ENCODE measurements around the gene CPA2.

Gene CPA2

DNA sequence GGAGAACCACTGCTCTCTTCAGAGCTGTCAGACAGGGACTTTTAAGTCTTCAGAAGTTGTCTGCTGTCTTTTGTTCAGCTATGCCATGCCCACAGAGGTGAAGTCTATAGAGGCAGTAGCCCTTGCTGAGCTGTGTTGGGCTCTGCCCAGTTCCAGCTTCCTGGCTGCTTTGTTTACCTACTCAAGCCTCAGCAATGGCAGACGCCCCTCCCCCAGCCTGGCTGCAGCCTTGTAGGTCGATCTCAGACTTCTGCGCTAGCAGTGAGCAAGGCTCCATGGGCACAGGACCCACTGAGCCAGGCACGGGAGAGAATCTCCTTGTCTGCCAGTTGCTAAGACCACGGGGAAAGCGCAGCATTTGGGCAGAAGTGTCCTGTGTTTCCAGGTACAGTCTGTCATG lies 12.1 kb upstream of the CPA2 start:
- no peak for DNase-seq (ENCODE audit: low spot score)

DNA sequence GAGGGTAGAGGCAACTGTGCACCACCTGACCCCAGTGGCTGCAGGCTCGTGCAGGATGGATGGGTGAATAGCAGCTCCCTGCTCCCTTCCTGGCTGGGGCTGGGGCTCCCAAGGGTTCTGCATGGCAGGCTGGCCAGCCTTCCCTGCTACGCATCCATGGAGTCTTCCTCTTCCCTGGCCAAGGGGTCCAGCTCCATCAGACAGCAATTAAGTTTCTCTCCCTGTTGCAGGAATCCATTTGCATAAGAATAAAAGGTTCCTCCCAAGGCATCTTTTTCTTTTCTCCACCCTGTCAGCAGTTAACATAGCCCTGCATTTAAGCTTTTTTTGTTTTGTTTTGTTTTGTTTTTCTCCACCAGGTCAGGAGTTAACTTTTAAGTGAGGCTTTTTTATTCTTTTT lies 10.0 kb upstream of the CPA2 start:
- no peak for DNase-seq (ENCODE audit: low spot score)

DNA sequence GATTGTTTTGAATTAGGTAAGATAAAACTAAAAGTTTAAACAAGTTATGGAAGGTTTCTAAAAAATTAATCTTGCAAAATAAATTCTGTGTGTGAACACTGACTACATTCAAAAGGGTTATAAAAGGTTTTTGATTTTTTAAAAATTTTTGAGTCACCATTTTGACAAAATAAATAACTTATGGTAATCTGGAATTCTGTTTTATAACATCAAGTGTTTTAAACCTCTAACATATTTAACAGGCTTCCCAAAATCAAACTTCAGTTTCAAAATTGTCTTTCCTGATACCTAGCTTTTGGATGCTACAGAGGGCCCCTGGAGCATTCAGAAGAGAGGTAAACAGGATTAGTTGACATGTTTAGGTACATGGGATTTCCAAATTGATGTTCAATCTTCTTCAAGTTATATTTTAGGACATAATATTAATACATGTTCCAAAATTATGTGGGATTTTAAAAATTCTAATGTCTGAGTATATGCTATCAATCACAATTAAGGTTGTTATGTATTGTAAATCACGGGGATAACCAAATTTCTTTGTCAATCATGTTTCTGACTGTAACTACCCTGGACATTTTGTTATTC lies 8.1 kb upstream of the CPA2 start:
- no peak for DNase-seq (ENCODE audit: low spot score)

DNA sequence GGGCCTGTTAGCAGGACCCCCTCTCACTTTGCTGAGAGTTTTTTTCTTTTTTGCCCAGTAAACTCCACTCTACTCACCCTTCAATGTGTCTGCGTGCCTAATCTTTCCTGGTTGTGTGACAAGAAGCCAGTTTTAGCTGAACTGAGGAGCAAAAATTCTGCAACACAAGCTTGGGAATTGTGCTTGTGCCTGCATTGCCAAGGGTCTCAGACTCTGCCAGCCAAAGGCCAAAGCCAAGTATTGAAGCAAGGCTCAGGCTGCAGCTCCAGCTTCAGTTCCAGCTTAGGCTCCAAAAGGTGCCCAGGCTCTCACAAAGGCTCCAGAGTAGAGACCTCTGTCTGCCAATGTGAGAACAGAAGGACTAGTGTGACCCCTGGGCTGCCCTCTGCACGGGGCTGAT lies 4.2 kb upstream of the CPA2 start:
- DNase-seq (ENCODE audit: low spot score), result no peak

DNA sequence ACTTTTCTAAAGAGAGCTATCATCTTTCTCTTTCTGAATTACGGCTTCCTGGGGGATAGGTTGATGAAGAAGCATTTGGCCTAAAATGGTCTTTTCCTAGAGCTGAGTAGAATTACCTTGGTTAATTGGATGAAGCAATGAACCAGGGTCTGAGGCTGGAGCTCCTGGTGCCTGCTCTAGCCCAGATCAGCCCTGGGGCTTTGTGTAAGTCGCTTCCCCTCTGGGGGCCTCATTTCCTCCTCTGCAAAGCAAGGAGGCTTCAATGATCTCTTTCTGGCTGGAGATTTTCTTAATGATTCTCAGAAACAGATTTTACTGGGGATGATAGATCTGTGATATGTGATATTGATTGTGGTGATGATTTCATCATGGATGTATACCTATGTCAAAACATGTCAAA lies 3.5 kb upstream of the CPA2 start:
- no peak for DNase-seq (ENCODE audit: low spot score)

DNA sequence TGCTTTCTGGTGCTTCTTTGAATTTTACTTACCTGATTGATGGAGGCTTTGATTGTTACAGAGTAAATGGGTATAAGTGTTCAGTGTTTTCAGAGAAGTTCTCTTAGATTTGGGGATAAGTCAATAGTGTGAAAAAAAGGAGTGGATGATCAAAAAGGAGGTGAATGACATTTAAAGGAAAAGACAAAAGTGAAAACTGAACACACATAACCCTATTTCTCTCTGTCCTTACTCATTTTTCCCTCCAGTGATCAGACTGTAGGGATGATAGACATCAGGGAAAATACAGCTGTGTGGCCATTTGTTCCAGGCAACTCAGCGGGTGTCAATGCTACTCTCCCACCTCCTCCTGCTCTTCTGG lies 278 bp downstream of the CPA2 start:
- no peak for DNase-seq (ENCODE audit: low spot score)

DNA sequence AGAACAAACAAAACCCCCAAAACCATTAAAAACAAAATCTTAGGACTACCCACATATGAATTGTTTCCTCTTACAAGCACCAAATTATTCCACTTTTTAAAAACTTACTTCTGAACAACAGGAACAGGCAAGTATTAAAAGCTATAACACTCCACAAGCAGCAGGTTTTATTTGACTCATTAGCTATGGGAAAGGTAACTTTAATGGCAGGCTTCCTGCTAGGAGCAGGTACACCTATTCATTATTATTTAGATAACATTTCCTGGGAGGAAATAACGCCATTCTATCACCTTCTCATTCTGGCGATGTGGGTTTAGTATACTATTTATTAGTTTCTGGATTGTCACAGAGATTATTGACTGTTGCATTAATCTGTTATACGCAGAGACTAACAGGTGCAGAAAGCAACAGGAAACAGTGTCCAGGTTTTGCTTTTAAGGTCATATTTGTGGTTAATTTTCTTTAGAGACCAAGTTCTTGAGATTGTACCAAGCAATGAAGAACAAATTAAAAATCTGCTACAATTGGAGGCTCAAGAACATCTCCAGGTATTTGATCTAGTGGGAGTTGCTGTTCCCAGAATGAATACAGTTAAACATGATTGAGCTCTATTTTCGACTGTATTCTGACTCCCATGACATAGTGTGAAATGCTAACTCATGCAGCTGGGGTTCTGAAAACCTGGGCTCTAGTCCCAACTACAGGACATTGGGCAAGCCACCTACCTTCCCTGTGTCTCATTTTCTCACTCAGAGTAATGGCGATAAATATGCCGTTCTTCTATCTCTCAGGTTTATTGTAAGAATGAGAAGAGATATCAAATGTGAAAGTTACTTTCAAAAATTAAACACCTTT lies 2.0 kb downstream of the CPA2 start:
- DNase-seq (ENCODE audit: low spot score), result no peak

DNA sequence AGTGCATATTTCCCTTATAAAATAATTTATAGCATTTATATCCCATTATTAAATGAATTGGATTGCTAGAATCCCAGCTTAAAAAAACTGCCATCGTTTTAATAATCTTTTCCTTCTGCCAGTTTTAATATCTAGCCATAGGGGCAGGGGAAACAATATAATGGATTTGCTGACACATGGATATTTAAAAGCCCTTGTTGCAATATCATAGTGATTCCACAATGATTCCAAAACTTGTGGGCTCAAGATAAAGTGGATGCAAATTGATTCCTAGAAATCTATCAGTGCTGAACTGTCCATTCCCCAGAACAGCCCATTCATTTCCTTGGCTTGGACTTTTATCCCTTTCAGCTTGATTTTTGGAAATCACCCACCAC lies 2.6 kb downstream of the CPA2 start:
- no peak for DNase-seq (ENCODE audit: low spot score)

DNA sequence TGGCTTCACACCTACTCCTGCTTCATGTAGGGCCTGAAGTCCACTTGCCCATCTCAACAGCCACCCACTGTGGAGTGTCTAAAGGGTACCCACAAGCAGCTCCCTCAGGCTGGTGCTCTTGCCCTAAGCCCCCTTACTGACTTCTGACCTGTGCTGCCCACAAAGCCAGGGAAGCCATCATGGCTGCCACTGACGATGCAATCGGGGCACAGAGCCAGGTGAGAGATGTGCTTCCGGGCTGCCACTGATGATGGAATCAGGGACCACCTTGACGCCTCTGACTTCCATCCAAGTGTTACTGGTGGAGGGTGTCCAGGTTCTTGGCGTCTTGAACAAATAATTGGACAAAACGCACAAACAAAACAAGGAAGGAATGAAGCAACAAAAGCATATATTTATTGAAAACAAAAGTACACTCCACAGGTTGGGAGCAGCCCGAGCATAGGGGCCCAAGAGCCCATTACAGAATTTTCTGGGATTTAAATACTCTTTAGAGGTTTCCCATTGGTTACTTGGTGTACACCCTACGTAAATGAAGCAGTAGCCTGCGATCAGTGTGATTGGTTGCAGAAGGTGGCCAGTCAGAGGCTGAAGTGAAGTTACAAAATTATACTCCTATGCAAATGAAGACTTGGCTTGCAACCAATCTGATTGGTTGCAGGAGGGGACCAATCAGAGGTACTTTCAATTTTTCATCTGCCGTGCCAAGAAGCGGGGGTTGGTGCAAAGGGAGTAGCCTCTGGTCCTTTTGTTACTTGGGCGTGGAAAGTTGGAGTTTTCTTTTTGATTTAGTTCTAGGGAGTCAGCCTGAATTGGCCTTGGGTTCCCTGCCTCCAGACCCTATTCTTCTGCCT lies 4.5 kb downstream of the CPA2 start:
- DNase-seq (ENCODE audit: low spot score), result no peak

DNA sequence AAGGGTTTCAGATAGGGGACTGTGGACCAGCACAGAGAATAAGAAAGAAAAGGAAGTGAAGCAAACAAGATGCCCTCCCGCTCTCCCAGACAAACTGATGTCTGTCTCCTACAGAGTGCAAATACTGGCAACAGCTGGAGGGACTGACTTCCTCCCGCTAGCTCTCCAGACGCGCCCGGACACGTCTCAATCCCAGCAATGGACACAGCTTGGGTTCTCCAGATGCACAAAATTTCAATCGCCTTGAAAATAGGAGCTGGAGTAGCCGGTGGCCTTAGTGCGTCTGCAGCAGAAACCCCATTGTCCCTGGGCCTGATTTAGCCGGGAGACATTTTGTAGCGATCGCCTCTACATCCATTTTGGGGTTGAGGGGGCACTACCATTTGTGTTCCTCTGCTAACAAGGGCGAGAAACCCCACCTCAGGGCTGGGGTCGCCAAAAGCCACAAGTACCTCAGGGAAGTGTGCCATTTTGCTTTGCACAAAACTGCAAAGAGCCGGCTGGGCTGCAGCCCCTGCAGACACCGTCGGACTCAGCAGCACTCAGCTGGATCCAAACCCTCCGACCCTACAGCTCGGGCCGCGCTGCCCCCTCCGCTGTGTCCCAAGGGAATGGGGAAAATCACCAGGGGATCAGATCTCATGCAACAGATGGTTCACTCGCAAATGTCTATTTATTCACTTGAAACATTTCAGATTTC lies 5.9 kb downstream of the CPA2 start:
- no peak for DNase-seq (ENCODE audit: low spot score)

DNA sequence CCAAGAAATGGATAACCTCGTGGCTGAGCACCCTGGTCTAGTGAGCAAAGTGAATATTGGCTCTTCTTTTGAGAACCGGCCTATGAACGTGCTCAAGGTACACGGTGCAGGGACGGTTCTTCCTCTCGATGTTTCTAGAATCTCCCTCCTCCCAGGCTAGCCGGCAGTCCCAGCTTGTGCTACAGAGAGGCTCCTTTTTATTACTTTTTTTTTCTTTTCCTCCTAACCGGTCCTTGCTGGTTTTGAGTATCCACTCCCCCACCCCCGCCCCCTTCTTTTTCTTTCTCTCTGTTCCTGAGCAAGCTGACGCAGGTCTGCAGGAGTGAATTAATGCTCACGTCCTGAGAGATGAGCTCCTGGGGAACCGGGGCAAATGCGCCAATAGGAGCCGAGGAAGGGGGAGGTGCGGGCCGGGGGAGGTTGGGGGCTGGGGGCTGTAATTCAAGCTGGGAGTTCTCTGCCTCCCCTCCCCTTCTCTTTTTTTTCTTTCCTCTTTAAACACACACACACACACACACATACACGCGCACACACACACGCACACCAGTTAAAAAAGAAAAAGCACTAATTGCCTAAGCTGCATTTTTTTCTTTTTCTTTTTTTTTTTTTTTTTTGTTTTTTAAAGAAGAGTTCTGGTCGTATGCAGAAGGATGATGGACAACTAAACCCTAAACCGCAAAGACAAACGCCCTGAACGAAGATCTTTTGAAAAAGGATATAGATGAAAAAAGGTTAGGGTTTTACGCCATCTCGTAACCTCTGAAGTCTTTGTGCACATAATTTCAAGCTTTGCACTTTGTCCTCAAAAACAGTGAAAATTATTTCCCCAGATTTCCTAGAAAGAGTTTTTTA lies 6.6 kb downstream of the CPA2 start:
- DNase-seq (ENCODE audit: low spot score), result peak; percentile 29

DNA sequence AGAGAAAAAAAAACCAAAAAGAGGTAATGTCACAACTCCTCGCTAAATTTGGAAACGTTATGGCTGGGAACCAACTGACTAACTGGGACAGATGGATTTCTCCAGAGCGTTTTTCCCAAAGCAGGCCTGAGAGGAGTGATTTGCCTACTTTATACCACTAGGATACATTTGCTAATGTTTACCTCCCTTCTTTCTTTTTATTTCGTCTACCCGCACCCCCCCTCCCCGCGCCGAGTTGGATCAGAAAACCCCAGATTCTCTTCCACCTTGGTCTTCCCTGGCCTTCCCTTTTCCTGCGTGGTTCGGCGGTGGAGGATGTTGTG lies 7.2 kb downstream of the CPA2 start:
- DNase-seq (ENCODE audit: low spot score), result peak; percentile 73

DNA sequence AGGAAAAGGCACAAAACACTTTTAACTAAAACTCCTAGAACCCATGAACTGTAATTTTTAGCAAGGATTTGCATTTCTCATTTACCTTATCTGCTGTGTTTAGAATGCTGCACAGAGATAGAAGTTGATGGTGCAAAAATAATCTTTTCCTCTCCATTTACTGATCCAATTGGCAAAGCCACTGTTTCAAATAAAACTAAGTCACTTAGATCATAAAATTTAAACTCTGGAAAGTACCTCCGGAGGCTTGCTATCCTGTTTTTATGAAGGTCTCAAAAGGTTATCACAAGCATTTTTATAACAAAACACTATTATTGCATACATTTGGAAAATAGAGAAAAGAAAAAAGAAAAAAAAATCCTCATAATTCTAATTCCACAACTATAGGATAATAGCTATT lies 7.6 kb downstream of the CPA2 start:
- DNase-seq (ENCODE audit: low spot score), result no peak

DNA sequence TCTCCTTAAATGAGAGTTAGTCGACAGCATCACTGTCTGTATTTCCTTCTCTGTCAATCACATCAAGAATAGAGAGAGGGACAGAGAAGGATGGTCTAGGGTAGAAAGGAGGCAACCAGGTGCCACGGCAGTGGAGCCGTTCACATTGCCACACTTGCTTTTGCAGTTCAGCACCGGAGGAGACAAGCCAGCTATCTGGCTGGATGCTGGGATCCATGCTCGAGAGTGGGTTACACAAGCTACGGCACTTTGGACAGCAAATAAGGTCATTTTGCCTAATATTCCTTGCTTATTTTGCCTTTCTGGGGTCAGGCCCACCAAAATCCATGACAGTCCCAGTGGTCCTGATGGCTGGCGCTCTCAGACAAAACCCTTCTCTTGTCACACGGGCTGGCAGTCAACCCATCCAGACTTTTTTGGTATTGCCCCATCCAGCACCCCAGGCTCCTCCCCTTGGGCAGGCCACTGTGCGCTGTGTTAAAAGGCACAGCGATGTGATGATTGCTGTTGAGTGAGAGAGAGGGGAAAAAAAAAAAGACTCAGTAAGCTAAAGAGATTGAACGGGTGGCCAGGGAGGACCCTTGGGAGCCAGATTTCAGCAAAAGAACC lies 8.4 kb downstream of the CPA2 start:
- no peak for DNase-seq (ENCODE audit: low spot score)

DNA sequence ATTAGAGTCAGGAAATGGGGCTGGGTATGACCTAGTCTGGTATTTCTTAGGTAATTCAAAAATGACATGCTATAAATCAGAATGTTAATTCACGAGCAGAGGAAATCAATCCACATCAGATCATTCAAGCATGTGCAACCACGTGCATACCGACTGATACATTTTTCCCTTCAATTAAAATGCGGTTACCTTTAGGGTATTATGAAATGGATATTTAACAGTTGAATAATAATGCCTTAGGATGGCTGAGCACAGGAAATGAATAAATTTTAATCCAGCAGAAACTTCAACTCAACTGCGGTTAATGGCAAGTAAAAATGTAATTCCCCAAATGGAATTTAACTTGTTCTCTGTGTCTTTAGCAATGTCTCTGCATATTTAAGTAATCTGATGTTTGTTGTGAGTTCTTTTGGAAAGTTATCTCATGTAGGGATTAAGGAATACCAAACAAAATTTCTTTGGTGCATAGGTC lies 9.2 kb downstream of the CPA2 start:
- DNase-seq (ENCODE audit: low spot score), result no peak

DNA sequence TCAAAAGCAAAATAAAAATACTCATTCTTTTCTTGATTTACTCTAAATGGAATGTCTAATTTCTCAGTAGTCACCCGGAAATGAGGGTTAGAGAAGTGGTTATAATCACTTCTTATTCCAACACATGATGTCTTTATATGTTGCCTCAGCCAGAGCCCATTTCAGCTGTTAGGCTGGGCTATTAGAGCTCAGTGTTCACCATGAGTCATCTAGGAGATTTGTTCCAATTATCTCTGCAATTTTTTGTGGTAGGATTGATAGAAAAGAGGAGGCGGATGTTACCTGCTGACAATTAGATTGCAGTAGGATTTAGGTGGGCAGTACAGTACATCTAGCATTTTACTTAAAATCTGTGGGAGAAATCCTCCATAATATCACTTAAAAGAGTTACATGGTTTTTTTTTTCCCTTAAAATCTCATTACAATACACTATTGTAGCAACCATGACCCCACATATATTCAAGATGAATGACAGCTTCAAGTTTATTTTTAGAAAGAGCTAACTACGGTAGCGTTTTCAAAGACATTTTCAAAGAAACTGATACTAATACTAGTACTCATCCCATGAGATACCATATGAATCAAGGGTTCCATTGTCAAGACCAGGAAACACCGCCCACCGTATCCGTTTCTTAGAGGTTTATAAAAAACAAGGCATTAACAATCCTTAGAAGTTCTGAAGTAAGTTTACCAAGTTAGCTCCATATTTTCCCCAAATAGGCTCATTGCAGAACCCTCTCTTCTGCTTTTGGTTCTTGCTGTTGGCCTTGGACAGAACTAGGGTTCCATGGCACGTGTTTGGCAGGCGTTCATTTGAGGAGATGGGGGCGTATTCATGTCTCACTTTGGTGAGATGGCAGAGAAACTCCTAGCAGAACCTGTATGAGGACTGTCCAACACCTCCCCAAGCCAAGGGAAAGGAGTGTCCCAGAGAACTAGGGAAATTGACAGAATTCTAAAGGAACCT lies 10.4 kb downstream of the CPA2 start:
- DNase-seq (ENCODE audit: low spot score), result no peak

DNA sequence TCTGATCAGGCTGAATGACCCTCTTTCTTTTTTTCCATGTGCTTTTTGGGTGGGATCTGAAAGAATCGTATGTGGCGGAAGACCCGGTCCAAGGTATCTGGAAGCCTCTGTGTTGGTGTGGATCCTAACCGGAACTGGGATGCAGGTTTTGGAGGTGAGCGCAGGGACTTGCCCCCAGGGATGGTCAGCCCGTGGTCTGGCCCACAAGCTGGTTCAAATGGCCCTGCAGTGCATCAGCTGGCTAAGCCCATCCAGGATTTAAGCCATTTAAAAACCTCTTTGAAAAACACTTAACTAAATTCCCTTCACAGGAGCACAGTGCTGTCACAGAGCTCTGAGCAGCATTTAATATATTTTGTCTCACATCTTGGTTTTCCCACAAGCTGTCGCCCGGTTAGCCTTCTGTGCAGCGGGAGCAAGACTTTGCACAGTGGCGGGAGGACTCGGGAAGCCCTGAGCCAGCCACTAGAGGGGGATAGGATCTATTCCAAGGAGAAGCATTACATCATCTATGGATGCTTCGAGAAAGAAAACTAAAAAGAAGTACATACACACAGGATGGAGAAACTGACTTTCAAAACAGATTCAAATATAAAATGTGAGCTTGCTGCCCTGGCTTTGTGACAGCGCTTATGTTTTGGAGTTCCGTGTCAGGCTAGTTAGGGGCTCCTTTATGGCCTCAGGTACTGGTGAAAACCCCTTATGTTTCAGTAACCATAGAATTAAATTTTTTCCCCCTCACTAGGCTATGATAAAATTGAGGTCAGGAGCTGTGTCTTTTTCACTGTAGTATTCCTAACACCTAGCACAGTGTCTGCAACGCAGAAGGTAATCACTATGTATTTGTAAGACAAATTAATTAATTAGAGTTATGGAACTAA lies 11.3 kb downstream of the CPA2 start:
- peak; percentile 67 for DNase-seq (ENCODE audit: low spot score)

DNA sequence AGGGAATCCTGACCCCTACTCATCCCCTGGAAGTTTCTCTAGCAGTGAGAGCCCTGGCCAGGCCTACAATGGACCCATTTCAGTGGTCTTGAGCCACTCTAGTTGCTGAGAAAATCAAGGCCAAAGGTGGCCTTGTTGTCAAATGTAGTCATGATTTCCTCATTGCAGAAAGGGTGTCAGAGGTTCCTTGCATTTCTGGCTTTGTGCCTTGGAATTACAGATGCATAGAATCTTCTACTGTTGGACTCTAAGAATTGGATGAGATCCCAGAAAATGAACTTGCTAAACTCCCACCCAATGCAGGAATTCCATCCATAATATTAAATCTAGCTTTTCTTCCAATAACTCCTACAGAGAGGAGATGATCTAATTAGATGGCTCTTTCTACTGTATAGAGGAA lies 12.2 kb downstream of the CPA2 start:
- DNase-seq (ENCODE audit: low spot score), result no peak

DNA sequence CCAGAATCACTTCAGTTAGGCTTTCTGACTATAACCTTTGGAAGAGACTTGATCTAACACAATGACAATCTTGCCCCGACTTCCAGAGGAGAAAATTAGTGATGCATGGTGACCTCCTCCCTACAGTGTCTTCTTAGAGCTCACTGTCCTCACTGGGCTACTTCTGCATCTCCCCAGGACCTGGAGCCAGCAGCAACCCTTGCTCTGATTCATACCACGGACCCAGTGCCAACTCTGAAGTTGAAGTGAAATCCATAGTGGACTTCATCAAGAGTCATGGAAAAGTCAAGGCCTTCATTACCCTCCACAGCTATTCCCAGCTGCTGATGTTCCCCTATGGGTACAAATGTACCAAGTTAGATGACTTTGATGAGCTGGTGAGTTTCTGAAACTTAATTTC lies 12.6 kb downstream of the CPA2 start:
- no peak for DNase-seq (ENCODE audit: low spot score)

Data from cerebellar cortex (tissue), 1 donor.